HG03442 (cell line): ENCODE data around the gene NEK9.
"Not testable (repeated sequence)": the region's sequence is repeated elsewhere in the genome, so short reads cannot be mapped to it uniquely, and the experiment has no call there.

Experiments
- ATAC-seq: cut with Tn5 transposase; IDR thresholded peaks from one replicate; pipeline ENCODE4 v1.9.1; 2021; ENCODE audit warnings: mild to moderate bottlenecking, moderate library complexity; ENCODE audit not compliant: unreplicated experiment

Gene NEK9

DNA sequence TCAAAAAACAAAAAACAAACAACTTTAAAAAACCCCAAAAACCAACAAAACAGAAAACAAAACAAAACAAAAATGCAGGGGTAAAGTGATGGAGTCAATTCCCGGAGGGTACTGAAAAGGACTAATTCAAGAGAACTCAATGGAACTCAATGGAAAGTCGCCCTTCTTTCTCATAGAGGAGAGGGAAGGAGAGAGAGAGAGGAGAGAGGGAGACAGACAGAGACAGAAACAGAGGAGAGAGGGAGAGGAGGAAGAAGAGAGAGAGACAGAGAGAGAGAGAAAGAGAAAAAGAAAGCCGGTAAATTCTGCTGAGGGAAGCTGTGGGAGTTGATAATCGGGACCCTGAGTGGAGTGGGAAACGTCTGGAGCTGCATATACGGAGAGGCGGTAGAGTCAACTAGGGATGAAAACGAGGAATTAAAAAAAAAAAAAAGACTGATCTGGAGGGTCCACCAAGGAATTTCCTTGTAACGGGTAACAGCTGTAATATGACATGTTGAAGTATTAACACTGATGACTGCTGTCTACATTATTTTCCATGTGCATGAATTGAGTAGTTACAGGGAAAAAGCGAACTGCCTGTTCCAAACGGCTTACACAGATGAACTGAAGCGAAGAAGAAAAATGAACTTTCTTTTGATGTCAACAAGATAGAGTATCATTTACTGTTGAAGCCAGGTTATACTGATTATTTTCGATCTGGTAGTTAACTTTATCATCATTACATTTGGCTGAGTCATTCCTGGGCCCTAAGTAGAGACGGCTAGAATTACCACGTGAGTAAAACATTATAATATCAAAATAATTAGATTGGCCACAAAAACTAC lies 58.3 kb downstream of the NEK9 start:
- no peak for ATAC-seq

DNA sequence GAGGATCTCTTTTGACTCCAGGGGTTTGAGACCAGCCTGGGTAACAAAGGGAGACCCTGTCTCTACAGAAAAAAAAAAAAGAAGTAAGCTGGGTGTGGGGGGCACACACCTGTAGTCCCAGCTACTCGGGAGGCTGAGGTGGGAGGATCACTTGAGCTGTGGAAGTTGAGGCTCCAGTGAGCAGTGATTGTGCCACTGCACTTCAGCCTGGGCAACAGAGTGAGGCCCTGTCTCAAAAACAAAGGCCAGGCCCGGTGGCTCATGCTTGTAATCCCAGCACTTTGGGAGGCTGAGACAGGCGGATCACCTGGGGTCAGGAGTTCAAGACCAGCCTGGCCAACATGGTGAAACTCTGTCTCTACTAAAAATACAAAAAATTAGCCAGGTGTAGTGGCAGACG lies 59.1 kb downstream of the NEK9 start:
- ATAC-seq, result not testable (repeated sequence)

DNA sequence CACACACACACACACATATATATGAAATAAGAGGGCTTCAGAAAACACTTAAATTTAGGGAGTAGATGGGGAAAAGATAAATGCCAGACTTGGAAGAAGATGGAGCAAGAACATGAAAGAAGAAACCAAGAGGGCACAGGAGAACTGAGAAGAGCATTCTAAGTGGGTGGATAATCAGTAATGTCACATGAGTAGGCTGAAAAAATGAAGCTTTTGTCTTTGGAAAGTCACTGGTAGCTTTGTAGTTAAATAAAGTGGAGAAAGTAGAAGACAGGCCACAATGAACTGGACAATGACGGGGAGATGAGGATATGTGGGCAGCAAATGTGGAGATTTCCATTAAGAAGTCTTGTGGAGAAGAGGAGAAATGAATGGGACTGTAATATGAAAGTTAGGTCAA lies 59.6 kb downstream of the NEK9 start:
- ATAC-seq, result no peak

DNA sequence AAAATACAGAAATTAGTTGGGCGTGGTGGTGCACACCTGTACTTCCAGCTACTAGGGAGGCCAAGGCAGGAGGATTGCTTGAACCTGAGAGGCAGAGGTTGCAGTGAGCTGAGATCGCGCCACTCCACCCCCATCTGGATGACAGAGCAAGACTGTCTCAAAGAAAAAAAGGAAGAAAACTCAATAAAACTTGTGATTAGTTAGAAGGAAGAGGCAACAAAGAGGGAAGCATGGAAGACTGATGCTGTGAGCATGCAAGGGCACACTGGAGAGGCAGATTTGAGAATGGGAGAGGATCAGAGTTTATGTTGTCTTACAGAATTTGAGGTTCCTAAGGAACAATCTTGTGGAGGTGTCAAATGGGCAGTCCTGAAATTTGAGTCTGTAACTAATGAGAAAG lies 60.2 kb downstream of the NEK9 start:
- no peak for ATAC-seq

DNA sequence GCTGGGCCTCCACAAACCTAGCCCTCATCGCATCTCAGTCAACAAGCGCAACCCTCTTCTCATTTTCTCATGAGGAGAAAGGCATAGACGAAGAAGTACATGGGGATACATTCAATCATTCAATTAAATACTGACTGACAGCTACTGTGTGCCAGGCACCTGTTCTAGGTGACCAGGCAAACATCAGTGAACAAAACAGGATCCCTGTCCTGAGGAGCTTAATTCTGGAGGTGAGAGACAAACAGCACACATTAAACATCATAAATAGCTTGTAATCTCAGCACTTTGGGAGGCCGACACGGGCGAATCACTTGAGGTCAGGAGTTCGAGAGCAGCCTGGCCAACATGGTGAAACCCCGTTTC lies 62.7 kb downstream of the NEK9 start:
- no peak for ATAC-seq

DNA sequence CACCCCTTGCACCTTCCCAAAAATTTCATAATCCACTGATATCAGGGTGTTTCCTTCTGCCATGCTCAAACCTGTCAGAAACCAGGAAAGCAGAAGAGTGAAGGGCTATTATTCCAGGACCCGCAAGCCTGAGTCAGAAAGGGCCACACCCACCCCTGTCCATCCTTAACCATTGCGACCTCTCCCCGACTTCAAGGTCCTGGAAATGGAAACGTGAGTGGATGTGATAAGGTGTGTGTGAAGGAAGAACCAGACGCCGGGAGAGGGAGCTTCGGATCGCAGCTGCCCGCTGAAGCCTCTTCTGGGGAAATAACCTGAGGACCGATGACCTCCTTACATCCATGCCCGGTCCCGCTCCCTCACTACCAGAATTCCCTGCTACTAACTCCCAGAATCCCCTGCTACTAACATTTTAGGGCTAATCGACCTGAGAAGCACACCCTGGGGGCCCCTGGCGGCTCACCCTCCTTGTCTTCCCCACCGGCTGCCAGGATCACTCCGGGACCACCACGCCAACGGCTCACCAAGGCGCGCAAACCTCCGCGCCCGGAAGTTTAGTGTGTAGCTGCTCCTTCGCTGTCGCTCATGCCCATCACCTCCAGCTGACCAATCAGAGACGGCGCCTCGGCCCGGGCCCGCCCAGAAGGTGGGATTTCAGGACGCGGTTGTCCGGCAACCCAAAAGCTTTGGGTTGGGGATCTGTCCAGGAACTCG lies 63.2 kb downstream of the NEK9 start, which contains the start of gene ACYP1:
ACYP1 (minus strand) TSS at position 534 of the 714 bp plus-strand sequence; CDS start at position 63, 471 bp downstream.
- ATAC-seq, result peak; percentile 96

DNA sequence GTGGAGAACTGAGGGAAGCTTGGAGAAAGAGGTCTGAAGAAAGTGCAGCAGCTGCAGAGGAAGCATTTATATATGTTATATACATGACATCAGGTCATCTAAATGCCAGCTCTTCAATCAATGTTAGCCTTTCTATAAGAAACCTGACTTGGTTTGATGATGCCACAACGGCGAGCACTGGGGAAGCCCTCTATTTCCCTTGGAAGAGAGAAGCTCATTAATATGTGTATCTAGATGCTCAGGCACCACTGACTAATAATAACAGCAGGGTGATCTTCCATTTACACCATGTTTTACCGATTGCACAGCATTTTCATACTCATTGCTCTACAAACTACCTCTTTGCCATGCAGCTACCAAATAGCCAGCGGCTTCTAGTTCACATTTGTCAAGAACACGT lies 63.8 kb downstream of the NEK9 start:
- no peak for ATAC-seq

DNA sequence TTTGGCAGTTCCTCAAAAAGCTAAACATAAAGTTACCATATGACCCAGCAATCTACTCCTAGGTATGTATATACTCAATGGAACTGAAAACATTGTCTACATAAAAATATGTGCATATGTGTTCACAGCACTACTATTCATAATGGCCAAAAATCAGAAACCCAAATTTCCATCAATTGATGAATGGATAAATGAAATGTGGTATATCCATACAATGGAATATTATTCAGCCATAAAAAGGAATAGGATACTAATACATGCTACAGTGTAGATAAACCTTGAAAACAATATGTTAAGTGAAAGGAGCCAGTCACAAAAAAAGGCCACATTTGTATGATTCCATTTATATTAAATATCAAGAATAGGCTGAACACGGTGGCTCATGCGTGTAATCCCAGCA lies 66.4 kb downstream of the NEK9 start:
- ATAC-seq, result no peak

DNA sequence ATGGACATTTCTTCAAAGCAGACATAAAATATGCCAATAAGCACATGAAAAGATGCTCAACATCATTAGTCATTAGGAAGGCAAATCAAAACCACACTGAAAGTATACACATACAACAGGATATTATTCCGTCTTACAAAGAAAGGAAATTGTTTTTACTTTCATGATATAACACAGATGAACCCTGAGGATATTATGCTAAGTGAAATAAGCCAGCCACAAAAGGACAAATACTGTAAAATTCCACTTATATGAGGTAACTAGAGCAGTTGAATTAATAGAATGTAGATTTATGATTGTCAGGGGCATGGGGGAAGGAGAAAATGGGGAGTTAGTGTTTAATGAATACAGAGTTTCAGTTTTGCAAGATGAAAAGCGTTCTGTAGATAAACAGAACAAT lies 67.2 kb downstream of the NEK9 start:
- ATAC-seq, result no peak

DNA sequence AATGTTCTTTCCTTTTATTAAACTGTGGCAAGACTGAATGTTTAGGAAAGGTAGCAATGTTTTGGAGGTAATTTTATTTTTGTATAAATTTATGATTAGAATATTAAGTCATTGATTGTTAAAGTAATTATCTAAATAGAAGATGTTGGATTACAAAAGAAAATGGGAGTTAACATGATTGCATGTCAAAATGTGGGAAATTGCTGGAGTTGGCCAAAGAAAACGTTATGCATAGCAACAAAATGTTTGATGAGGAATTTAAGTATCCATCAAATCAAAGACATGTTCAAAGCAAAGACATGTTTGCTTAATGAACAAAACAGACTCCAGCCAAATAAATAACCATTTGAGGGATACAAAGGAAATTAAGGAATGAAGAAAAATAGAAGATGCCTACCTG lies 72.4 kb downstream of the NEK9 start:
- ATAC-seq, result no peak

DNA sequence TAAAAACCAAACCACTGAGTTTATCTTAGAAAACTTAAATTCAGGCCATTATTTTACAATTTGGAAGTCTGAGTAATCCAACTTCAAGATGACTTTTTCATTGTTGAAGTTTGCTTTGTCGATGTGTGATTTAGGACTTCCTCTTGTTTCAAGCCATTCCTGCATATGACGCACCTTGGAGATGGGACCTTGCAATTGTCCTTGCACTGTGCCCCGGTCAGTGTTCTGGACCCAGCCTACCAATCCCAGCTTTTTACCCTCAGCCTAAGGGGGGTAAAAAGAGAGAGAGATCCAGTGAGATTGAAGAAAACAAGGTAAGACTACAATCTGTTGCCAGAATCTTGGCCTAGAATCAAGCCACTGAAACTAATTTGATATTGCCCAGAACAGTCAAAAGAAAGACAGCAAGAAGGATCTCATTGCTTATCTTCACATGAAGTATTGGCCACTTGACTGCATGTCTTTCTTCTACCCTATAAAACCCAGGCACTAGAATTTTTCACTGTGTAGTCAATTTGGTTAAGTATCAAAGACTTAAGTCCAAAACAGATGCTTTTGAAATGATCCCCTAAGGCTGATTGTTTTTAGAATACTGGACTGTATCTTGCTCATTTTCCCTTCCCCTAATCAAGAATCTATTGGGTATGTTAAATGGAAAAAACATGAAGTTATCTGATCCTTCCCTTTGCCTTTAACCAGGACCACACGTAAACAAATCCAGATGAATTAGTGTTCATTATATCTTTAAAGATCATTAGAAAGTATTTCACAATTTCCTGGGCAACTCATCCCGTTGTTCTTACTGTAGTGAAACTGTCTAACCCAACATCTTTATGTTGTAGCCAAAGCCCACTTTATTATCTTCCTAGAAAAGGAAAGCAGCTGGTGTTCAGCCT lies 73.2 kb downstream of the NEK9 start:
- ATAC-seq, result no peak

DNA sequence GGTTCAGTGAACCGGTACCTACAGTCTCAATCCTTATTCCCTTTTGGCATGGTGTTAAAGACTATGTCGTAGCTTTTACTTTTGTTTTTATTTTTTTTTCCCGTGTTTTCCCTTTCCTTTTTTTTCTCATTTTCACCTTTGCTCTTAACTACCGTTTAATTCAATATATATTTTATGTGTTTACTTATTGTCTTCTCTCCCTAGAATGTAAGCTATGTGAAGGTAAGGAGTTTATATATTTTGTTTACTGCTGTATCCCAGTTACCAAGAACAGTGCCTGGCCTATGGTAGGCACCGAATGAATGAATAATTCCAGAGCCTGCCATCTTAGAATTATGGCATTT lies 75.3 kb downstream of the NEK9 start:
- ATAC-seq, result no peak

DNA sequence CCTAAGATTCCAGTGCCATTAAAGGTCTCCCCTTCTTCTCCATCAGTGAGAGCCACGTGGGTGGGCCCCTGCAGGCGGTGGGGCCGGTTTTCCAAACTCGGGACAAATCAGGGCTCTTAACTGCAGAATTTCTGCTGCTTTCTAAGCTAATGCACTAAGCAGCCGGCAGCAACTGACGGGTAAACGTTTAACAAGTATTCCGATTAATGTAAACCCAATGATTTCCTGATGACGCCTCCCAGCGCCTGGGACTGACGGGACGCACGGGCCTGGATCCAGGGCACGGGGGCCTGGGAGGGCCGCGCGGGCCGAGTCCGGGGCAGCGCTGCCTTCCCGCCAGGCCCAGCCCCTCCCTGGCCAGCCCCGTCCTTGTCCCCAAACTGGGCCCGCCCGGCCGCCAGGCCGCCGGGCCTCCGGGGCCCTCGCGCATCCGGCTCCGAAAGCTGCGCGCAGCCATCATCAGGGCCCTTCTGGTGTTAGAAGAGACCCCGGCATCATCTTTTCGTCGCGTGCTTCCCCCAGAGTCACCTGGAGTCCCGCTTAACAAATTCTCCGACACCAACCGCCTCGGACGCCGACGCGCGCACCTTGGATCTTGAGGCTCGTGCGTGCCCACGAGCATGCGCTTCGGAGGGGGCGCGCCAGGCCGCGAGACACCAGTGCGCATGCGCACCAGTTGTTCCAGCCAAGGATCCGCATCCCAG lies 75.8 kb downstream of the NEK9 start, which contains the start of gene MLH3:
MLH3 (minus strand) TSS at position 616 of the 704 bp plus-strand sequence. CDS start 1,812 bp downstream, outside the sequence.
- ATAC-seq, result peak; percentile 61

DNA sequence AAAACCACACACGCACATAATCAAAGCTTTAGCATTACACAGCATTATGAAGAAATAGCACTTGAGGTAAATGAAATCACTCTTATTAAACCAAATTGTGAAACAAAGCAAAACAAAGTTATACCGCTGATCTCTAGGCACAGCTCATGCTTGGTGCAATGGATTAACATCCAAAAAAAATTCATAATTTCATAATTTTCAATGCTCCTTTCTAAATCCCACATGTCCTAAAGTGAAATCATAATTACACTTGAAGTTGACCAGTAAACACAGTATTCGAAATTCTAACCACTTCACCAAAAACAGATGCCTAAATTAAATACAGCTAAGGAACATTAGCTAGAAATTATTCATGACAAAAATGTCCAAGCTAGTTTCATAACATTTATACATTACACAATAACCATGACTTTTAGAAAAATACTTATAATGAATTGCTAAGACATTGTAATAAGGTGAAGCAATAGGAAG lies 77.1 kb downstream of the NEK9 start:
- ATAC-seq, result no peak

DNA sequence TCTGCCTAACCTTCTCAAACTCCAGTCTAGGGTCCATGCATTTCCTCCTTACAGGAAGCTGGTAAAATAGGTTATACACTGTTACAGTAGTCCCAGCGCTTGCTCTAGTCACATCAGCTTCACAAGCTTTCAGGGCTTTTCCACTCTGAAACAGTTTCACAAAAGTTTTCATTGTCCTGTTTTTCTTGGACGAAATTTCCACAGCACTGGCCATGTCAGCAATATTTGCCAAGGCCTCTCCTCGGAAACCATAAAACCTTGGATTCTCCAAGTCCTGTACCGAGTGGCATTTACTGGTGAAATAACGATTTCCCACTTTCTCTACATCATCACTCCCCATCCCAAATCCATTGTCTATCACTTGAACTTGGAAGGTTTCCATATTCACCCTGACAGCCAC lies 77.7 kb downstream of the NEK9 start:
- ATAC-seq, result no peak

DNA sequence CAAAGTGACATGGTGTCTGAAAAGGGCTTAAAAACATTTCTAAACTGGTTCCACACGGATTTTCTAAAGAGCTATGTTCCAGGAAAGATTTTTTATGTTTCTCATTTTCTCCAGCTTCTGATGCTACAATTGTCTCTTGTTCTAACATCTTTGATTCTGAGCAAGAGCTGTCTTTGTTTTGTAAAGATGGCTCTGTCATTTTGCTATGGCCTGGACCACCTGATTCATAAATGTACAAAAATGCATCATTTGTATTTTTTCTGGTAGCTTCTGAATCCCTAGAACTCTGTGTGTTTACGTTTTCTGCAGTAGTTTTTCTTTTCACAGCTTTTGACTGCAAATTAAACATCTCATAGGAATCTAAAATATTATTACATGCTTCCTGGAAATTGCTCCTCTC lies 78.7 kb downstream of the NEK9 start:
- ATAC-seq, result no peak

DNA sequence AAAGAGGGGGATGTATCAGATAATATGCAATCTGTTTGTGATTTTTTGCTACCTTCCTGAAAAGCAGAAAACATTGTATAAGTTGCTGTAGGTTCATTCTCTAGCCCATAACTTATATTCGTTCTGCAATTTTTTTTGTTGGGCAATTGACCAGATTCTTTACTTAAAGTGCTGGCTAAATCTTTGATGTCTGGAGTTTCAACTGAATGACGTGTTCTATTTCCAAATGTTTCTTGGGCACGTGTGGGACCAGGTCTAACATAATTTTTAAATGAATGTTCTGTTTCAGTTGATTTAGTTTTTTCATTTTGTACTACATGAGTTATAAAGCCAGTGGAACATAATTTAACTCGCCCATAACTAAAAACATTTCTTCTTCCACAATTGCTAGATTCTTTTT lies 79.3 kb downstream of the NEK9 start:
- no peak for ATAC-seq

DNA sequence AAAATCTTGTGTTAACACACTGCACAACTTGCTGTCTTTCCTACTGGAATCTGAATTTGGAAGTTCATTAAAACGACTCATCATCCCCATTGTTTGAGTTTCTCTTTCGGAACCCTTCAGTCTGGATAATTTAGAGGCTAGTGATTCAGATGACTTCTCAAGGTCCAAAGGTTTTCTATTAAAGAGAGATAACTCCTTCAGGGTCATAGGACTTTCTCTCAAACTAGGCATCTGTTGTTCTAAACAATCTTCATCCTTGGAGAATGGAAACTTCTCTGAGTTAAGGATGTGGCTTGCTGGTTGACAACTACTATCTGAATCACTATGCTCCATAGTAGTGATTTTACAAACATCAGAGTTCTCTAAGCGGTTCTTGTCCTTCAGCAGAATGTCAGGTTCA lies 79.9 kb downstream of the NEK9 start:
- no peak for ATAC-seq

DNA sequence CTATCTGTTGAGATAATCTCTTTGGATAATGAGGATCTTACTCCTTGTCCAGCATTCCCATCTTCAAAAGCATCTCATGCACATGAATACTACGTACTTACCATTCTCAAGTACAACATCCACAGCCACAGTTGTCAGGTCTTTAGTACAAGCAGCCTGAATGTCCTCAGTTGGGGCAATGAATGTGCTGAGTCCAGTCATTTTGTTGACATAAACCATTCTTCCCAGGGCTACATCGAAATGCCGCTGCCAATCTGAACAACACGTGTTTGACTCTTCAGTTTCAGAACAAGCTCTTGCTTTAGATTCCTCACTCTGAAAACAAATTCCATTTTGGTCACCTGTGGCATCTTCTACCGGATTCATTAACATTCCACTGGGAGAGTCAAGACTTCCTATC lies 80.6 kb downstream of the NEK9 start:
- no peak for ATAC-seq

DNA sequence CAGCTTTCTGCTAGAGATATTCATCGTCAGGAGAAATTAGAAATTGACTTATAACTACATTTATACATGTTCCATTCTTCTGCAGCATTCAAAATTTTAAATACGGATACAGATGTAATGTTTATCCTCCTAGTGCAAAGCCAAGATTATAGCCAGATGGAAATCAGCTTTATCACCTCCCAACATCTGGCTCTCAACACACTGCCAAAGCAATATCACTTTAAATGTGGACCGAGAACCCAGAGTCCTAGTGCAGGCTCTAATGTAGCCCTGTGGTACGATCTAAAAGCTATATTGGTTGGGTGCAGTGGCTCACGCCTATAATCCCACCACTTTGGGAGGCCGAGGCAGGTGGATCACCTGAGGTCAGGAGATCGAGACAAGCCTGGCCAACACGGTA lies 82.1 kb downstream of the NEK9 start:
- no peak for ATAC-seq

DNA sequence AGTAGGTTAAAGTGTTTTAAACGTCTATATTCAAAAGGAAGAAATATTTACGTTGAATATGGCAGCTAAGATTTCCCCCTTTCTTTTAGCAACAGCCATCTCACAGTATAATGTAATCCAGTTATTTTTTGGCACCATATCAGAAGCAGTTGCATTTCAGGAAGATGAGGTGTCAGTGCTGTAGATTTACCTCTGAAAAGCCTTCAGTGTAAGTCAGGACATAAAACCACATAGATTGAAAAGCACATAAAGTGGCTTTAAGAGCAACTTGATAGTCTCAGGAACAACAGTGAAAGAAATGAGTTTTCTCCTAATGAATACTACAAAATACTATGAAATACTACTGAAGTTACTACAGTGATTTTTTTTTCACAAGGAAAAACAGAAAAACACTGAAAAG lies 82.5 kb downstream of the NEK9 start:
- no peak for ATAC-seq
